Liver (tissue), 9 donors: ENCODE results near the gene BPTF. TPM values are rescaled to one million over a fixed set of nuclear protein-coding genes. Genes with fewer than 3 reads are reported as not detected.

Source experiments
- DNase-seq: peaks from one replicate; pipeline ENCODE4 v3.0.0-alpha.2; 2017; ENCODE audit warnings: low spot score
- H3K27ac ChIP-seq, 2 donors: one replicate each; pipeline ENCODE4 v1.7.0; 2013; ENCODE audit warnings: inconsistent platforms in 2 of 2, low read length in 2 of 2, control low read depth in 1 of 2, low read depth in 1 of 2, mild to moderate bottlenecking in 1 of 2
- H3K27me3 ChIP-seq, 4 donors: one replicate each; pipeline versions ENCODE4 v1.6.1 to v1.7.0; 2013; ENCODE audit warnings: low read length in 3 of 4, inconsistent platforms in 1 of 4, mild to moderate bottlenecking in 1 of 4, moderate library complexity in 1 of 4; ENCODE audit not compliant: control insufficient read depth in 4 of 4, insufficient read depth in 4 of 4
- H3K36me3 ChIP-seq, 4 donors: one replicate each; pipeline versions ENCODE4 v1.6.1 to v1.7.0; 2013; ENCODE audit warnings: low read length in 3 of 4, mild to moderate bottlenecking in 3 of 4, low read depth in 1 of 4, moderate library complexity in 1 of 4; ENCODE audit not compliant: control insufficient read depth in 4 of 4, insufficient read depth in 3 of 4
- H3K4me1 ChIP-seq, 4 donors: one replicate each; pipeline versions ENCODE4 v1.6.1 to v1.7.0; 2013; ENCODE audit warnings: low read length in 3 of 4, mild to moderate bottlenecking in 3 of 4, moderate library complexity in 1 of 4; ENCODE audit not compliant: control insufficient read depth in 4 of 4, insufficient read depth in 4 of 4
- H3K4me3 ChIP-seq, 3 donors: one replicate each; pipeline versions ENCODE4 v1.6.1 to v1.7.0; 2013; ENCODE audit warnings: low read length in 3 of 3, control low read depth in 1 of 3, low read depth in 1 of 3, mild to moderate bottlenecking in 1 of 3
- H3K9ac ChIP-seq, 2 donors: one replicate each; pipeline ENCODE4 v1.7.0; 2013; ENCODE audit warnings: low read length in 2 of 2, mild to moderate bottlenecking in 2 of 2, moderate library complexity in 2 of 2, control low read depth in 1 of 2, low read depth in 1 of 2
- H3K9me3 ChIP-seq, 4 donors: one replicate each; pipeline versions ENCODE4 v1.6.1 to v1.7.0; 2013; ENCODE audit warnings: low read length in 3 of 4; ENCODE audit not compliant: control insufficient read depth in 4 of 4
- ATF3 ChIP-seq: IDR thresholded peaks from 2 replicates; pipeline ENCODE4 v1.6.1; 2016; ENCODE audit warnings: antibody characterized with exemption
- CTCF ChIP-seq: fragments of 150-350 bp; IDR thresholded peaks from 2 replicates; pipeline ENCODE4 v1.5.1; 2017; ENCODE audit warnings: improper control_type of control experiment, low read depth, low read length; ENCODE audit not compliant: missing input control
- EGR1 ChIP-seq, 2 donors: IDR thresholded peaks; 2 replicates each; pipeline ENCODE4 v1.6.1; 2016 to 2018; ENCODE audit warnings: antibody characterized with exemption in 2 of 2, low read depth in 2 of 2
- FOXA1 ChIP-seq: IDR thresholded peaks from 2 replicates; pipeline ENCODE4 v1.6.1; 2016; ENCODE audit warnings: antibody characterized with exemption
- FOXA2 ChIP-seq: IDR thresholded peaks from 2 replicates; pipeline ENCODE4 v1.6.1; 2016; ENCODE audit warnings: antibody characterized with exemption
- GABPA ChIP-seq, 2 donors: IDR thresholded peaks in 1 of 2; conservative IDR thresholded peaks in 1 of 2; 2 replicates each; pipeline ENCODE4 v1.6.1; 2016; ENCODE audit warnings: antibody characterized with exemption in 2 of 2, mild to moderate bottlenecking in 1 of 2, moderate library complexity in 1 of 2
- HNF4A ChIP-seq, 2 donors: conservative IDR thresholded peaks; 2 replicates each; pipeline ENCODE4 v1.6.1; 2016; ENCODE audit warnings: antibody characterized with exemption in 2 of 2, mild to moderate bottlenecking in 2 of 2
- HNF4G ChIP-seq: IDR thresholded peaks from 2 replicates; pipeline ENCODE4 v1.6.1; 2016; ENCODE audit warnings: antibody characterized with exemption
- JUND ChIP-seq, 2 donors: IDR thresholded peaks; 2 replicates each; pipeline ENCODE4 v1.6.1; 2016; ENCODE audit warnings: antibody characterized with exemption in 2 of 2
- MAX ChIP-seq: IDR thresholded peaks from 2 replicates; pipeline ENCODE4 v1.6.1; 2016; ENCODE audit warnings: antibody characterized with exemption
- NR2F2 ChIP-seq: IDR thresholded peaks from 2 replicates; pipeline ENCODE4 v1.6.1; 2016; ENCODE audit warnings: antibody characterized with exemption
- RAD21 ChIP-seq, 2 donors: IDR thresholded peaks; 2 replicates each; pipeline ENCODE4 v1.6.1; 2016; ENCODE audit warnings: antibody characterized with exemption in 2 of 2, mild to moderate bottlenecking in 2 of 2
- REST ChIP-seq: IDR thresholded peaks from 2 replicates; pipeline ENCODE4 v1.6.1; 2016; ENCODE audit warnings: antibody characterized with exemption, mild to moderate bottlenecking
- RXRA ChIP-seq, 2 donors: IDR thresholded peaks; 2 replicates each; pipeline ENCODE4 v1.6.1; 2017 to 2018; ENCODE audit warnings: antibody characterized with exemption in 2 of 2, mild to moderate bottlenecking in 1 of 2
- SP1 ChIP-seq: IDR thresholded peaks from 2 replicates; pipeline ENCODE4 v1.6.1; 2018; ENCODE audit warnings: antibody characterized with exemption, mild to moderate bottlenecking
- TAF1 ChIP-seq: conservative IDR thresholded peaks from 2 replicates; pipeline ENCODE4 v1.6.1; 2016; ENCODE audit warnings: antibody characterized with exemption, mild to moderate bottlenecking
- YY1 ChIP-seq: IDR thresholded peaks from 2 replicates; pipeline ENCODE4 v1.6.1; 2016; ENCODE audit warnings: antibody characterized with exemption, mild to moderate bottlenecking
- ZBTB33 ChIP-seq: IDR thresholded peaks from 2 replicates; pipeline ENCODE4 v1.6.1; 2016; ENCODE audit warnings: antibody characterized with exemption
- WGBS: extraction: QIAGEN DNeasy Blood & Tissue Kit; methylation state at CpG from one replicate; pipeline ENCODE4 v1.1.7; 2013; 5-methylcytosine and 5-hydroxymethylcytosine counted together
- polyA plus RNA-seq, 2 donors: library from polyadenylated mRNA; stranded (reverse) in 1 of 2; unstranded in 1 of 2; fragments of 200-250 nt in 1 of 2; fragments of >200 nt in 1 of 2; fragmentation: Nextera tagmentation in 1 of 2; extraction: Ambion mirVana in 1 of 2; gene quantifications; one replicate each; pipeline versions ENCODE4 v1.2.1 to v1.2.3, GENCODE V29; 2013 to 2015
- total RNA-seq, 2 donors: library from RNA; depleted of rRNA; stranded (reverse); fragments of >200 nt; gene quantifications; one replicate each; pipeline ENCODE4 v1.2.3, GENCODE V29; 2014
- donor health status: healthy.
- donor health status: healthy.
- donor health status: healthy.
- donor health status: healthy.
- donor health status: healthy.

BPTF gene
- total and polyA plus RNA-seq, 4 donors, result 8.1 to 51.7 (median 29.5) TPM

GRCh38 chr17:67830440-67830839, 5.1 kb downstream of the BPTF start:
- peaks cover 1 to 14% (median 8%) of the 10 kb centered on the region in 4 donors for H3K4me1 ChIP-seq
- H3K4me3 ChIP-seq, result no peak overlapping the region
- DNase-seq, result no peak
- no peaks in the 10 kb centered on the region for H3K36me3 ChIP-seq
- H3K27me3 ChIP-seq, result no peaks in the 10 kb centered on the region
- 79% methylated on average over 6 of the region's 6 CpGs for WGBS
- H3K9me3 ChIP-seq, result no peaks in the 10 kb centered on the region
- TF ChIP-seq SP1 (no peak), RAD21 (IDR thresholded peaks at IDR 0.05) (no peak), ATF3 (no peak), MAX (no peak), REST (no peak), HNF4A (conservative IDR thresholded peaks at IDR 0.05) (no peak), EGR1 (IDR thresholded peaks at IDR 0.05; ENCODE audit: low read depth in 2 of 2) (no peak), ZBTB33 (no peak), JUND (IDR thresholded peaks at IDR 0.05) (no peak), TAF1 (no peak), HNF4G (no peak), FOXA1 (no peak), RXRA (IDR thresholded peaks at IDR 0.05) (no peak), CTCF (no peak), FOXA2 (no peak), YY1 (no peak), NR2F2 (no peak), GABPA (IDR thresholded peaks at IDR 0.05 in 1 of 2, conservative IDR thresholded peaks at IDR 0.05 in 1 of 2) (no peak)
- H3K9ac ChIP-seq, result no peak overlapping the region
- no peak overlapping the region for H3K27ac ChIP-seq
